HCT116 (cell line): Measurements from ENCODE around the gene MUS81. TPM values are rescaled to one million over a fixed set of nuclear protein-coding genes. Genes with fewer than 3 reads are reported as not detected.

Experiments
- ATAC-seq: fragments of 200-7000 bp; cut with Tn5 transposase; 2 replicates; pipeline ENCODE4 v1.9.1; 2020; ENCODE audit warnings: mild to moderate bottlenecking, moderate library complexity
- BruUV-seq: library from RNA; stranded (reverse); fragments of 400-500 nt; replicated peaks from 2 replicates; lab custom pipeline; 2021; lab: Mats Ljungman, UMichigan
- CTCF ChIA-PET: fragments of 300-600 bp; sonication (Branson Sonifier 250); formaldehyde crosslinking; loops from one replicate; lab custom pipeline; 2021; ENCODE audit warnings: antibody characterized with exemption; lab: Charles Lee
- POLR2A ChIA-PET: fragments of 300-600, 350-600 bp; sonication (Branson Sonifier 250); formaldehyde crosslinking; loops from one replicate; lab custom pipeline; 2021; ENCODE audit warnings: antibody characterized with exemption; lab: Charles Lee
- RAD21 ChIA-PET, 2 experiments: fragments of 300-600 bp; sonication (Branson Sonifier 250); formaldehyde crosslinking; loops; one replicate each; lab custom pipeline; 2023; ENCODE audit warnings: low total read pairs in 2 of 2; ENCODE audit not compliant: uncharacterized antibody in 2 of 2, unreplicated experiment in 2 of 2, low non-redundant PET in 1 of 2; lab: Charles Lee
- DNase-seq: peaks from one replicate; pipeline ENCODE4 v3.0.0-alpha.2; 2010; ENCODE audit warnings: low read depth, low spot score
- H2AFZ ChIP-seq: fragments of 200-600 bp; shearing (Covaris generic), sonication (generic); 2 replicates; pipeline ENCODE4 v1.6.1; 2017; ENCODE audit warnings: low read depth, mixed run types, mixed read lengths, antibody characterized with exemption, low read length; ENCODE audit not compliant: poor library complexity, severe bottlenecking
- H3K27ac ChIP-seq: 2 replicates; pipeline ENCODE4 v1.5.1; 2012; ENCODE audit warnings: low read depth, low read length
- H3K27me3 ChIP-seq: fragments of 200-600 bp; sonication (generic); 2 replicates; pipeline ENCODE4 v1.6.1; 2016; ENCODE audit warnings: mixed run types, low read length, mixed read lengths; ENCODE audit not compliant: insufficient read depth
- H3K36me3 ChIP-seq, 2 experiments: fragments of 200-500 bp in 1 of 2; fragments of 200-600 bp in 1 of 2; sonication (Bioruptor generic) in 1 of 2; sonication (generic) in 1 of 2; 2 replicates each; pipeline versions ENCODE4 v1.5.1 to v1.6.1; 2014 to 2016; ENCODE audit warnings: low read length in 2 of 2, inconsistent platforms in 1 of 2, mixed read lengths in 1 of 2, mixed run types in 1 of 2; ENCODE audit not compliant: insufficient read depth in 2 of 2, control insufficient read depth in 1 of 2
- H3K4me1 ChIP-seq, 2 experiments: fragments of 200-600 bp in 1 of 2; sonication (generic) in 1 of 2; 2 replicates each; pipeline versions ENCODE4 v1.5.1 to v1.6.1; 2012 to 2017; ENCODE audit warnings: low read length in 2 of 2, inconsistent platforms in 1 of 2, mild to moderate bottlenecking in 1 of 2, mixed read lengths in 1 of 2, mixed run types in 1 of 2, moderate library complexity in 1 of 2; ENCODE audit not compliant: insufficient read depth in 2 of 2, control insufficient read depth in 1 of 2
- H3K4me2 ChIP-seq: fragments of 200-600 bp; sonication (generic); 2 replicates; pipeline ENCODE4 v1.6.1; 2017; ENCODE audit warnings: mixed run types, low read length, mixed read lengths
- H3K4me3 ChIP-seq, 2 experiments: fragments of 200-600 bp in 1 of 2; sonication (generic) in 1 of 2; replicated peaks in 1 of 2; 2 replicates each; pipeline ENCODE4 v1.5.1; 2011 to 2016; ENCODE audit warnings: low read length in 2 of 2, control low read depth in 1 of 2, low read depth in 1 of 2, mild to moderate bottlenecking in 1 of 2, mixed read lengths in 1 of 2, mixed run types in 1 of 2
- H3K79me2 ChIP-seq: fragments of 200-600 bp; sonication (generic); 2 replicates; pipeline ENCODE4 v1.6.1; 2017; ENCODE audit warnings: mild to moderate bottlenecking, mixed run types, low read length, moderate library complexity, mixed read lengths; ENCODE audit not compliant: insufficient read depth
- H3K9ac ChIP-seq: fragments of 200-600 bp; sonication (generic); 2 replicates; pipeline ENCODE4 v1.6.1; 2016; ENCODE audit warnings: low read length, mixed read lengths
- H3K9me2 ChIP-seq: fragments of 200-600 bp; sonication (generic), shearing (Covaris generic); 2 replicates; pipeline ENCODE4 v1.6.1; 2017; ENCODE audit warnings: mixed run types, mild to moderate bottlenecking, moderate library complexity; ENCODE audit not compliant: insufficient read depth
- H3K9me3 ChIP-seq, 2 experiments: fragments of 200-500 bp in 1 of 2; fragments of 200-600 bp in 1 of 2; sonication (Bioruptor generic) in 1 of 2; sonication (generic) in 1 of 2; 2 replicates each; pipeline ENCODE4 v1.6.1; 2014 to 2017; ENCODE audit warnings: low read length in 2 of 2, mixed read lengths in 2 of 2, inconsistent platforms in 1 of 2, low read depth in 1 of 2, mild to moderate bottlenecking in 1 of 2, mixed run types in 1 of 2, moderate library complexity in 1 of 2; ENCODE audit not compliant: control insufficient read depth in 1 of 2, insufficient read depth in 1 of 2
- H4K20me1 ChIP-seq: fragments of 200-600 bp; sonication (generic), shearing (Covaris generic); 2 replicates; pipeline ENCODE4 v1.6.1; 2017; ENCODE audit warnings: mixed run types, mild to moderate bottlenecking, moderate library complexity; ENCODE audit not compliant: insufficient read depth
- CBX3 ChIP-seq: IDR thresholded peaks from 2 replicates; pipeline ENCODE4 v1.6.1; 2012; ENCODE audit warnings: low read depth
- EZH2phosphoT487 ChIP-seq: fragments of 200-600 bp; IDR thresholded peaks from 2 replicates; pipeline ENCODE4 v1.6.1; 2018; ENCODE audit warnings: antibody characterized with exemption, borderline replicate concordance
- ZFX ChIP-seq: fragments of 450-650 bp; IDR thresholded peaks from 2 replicates; pipeline ENCODE4 v1.6.1; 2017
- intact Hi-C: fragments of 100-400 bp; cut with micrococcal nuclease; formaldehyde crosslinking; loops from 2 replicates; pipeline ENCODE4 v1.10.0; 2022
- total RNA-seq: library from RNA; stranded (reverse); gene quantifications from one replicate; pipeline ENCODE4 v1.2.1, GENCODE V29; 2021; ENCODE audit not compliant: unreplicated experiment

The MUS81 gene
- total RNA-seq, 1 experiment from 2014 or later, result 47.2 TPM

GRCh38 chr11:65859812-65860277 lies 388 bp upstream of the MUS81 start:
- ChIA-PET POLR2A (interaction anchor here (0.6 to 5.3 kb wide), 21 partner anchors 8 to 437 kb away, joined by 3 to 84 read pairs (median 4); partner anchors contain the start of genes BANF1, CCDC85B, FIBP and FOSL1), RAD21 (interaction anchor here (0.6 to 1.2 kb wide), 3 partner anchors 29 to 191 kb away, joined by 3 to 4 read pairs (median 3); partner anchors contain the start of gene KAT5 (in 1 of the 2)), CTCF (interaction anchor here (0.6 to 4.3 kb wide), 34 partner anchors 9 to 301 kb away, joined by 3 to 82 read pairs (median 4); partner anchors contain the start of genes AP5B1, CCDC85B, FIBP and KAT5)
- Histone ChIP-seq H3K4me1 (peaks cover 23 to 44% of the 10 kb centered on the region in 2 experiments), H3K9me3 (no peaks in the 10 kb centered on the region), H3K4me2 (peak overlapping the region; percentile 77), H3K27ac (peak overlapping the region; percentile 97), H3K9me2 (no peaks in the 10 kb centered on the region), H3K36me3 (peaks cover 21 to 37% of the 10 kb centered on the region in 2 experiments), H3K4me3 (peak overlapping the region; percentile 85 to 100), H3K27me3 (no peaks in the 10 kb centered on the region), H2AFZ (no peak overlapping the region), H3K9ac (peak overlapping the region; percentile 99), H3K79me2 (peaks cover 53% of the 10 kb centered on the region), H4K20me1 (peaks cover 15% of the 10 kb centered on the region; the same call in 1 of the 2 replicates)
- intact Hi-C loops, result loop anchor here (1.0 kb wide), 2 partner anchors 142 to 245 kb away; partner anchors contain the start of genes BANF1, EIF1AD and PCNX3
- ATAC-seq (peak; percentile 5), DNase-seq (no peak)
- no peak for TF ChIP-seq EZH2phosphoT487
- TF ChIP-seq ZFX, result peak; percentile 61
- no TSS peak for BruUV-seq

GRCh38 chr11:65861165-65861505 lies 902 bp downstream of the MUS81 start:
- Histone ChIP-seq H3K4me1 (peaks cover 21 to 37% of the 10 kb centered on the region in 2 experiments), H3K79me2 (peaks cover 40% of the 10 kb centered on the region), H4K20me1 (peaks cover 7% of the 10 kb centered on the region; the same call in 1 of the 2 replicates), H3K9ac (peak overlapping the region; percentile 99), H3K27ac (peak overlapping the region; percentile 97), H3K9me2 (no peaks in the 10 kb centered on the region), H3K9me3 (no peaks in the 10 kb centered on the region), H3K4me2 (peak overlapping the region; percentile 77), H3K4me3 (peak overlapping the region; percentile 85 to 100), H3K36me3 (peaks cover 12 to 24% of the 10 kb centered on the region in 2 experiments; a peak in 3 of 4 replicates), H3K27me3 (no peaks in the 10 kb centered on the region), H2AFZ (no peak overlapping the region)
- BruUV-seq, result no TSS peak
- CTCF ChIA-PET, result interaction anchor here (0.6 to 4.3 kb wide), 3 partner anchors 24 to 150 kb away, joined by 3 to 82 read pairs (median 34); partner anchors contain the start of genes CCDC85B and FIBP
- RAD21 ChIA-PET, result no interaction called here
- ATAC-seq (no peak), DNase-seq (no peak)
- intact Hi-C loops, result no loop called here
- TF ChIP-seq CBX3, result no peak
- POLR2A ChIA-PET, result interaction anchor here (0.9 to 5.3 kb wide), 3 partner anchors 9 to 29 kb away, joined by 3 to 84 read pairs (median 36); partner anchors contain the start of genes CCDC85B and FIBP
